DND-41 (cell line): ENCODE measurements around the gene DCHS1.

Experiments used
- ATAC-seq: fragments of 200-7000 bp; cut with Tn5 transposase; 3 replicates; pipeline ENCODE4 v1.9.1; 2021; ENCODE audit warnings: low read depth; ENCODE audit not compliant: insufficient read depth
- DNase-seq: peaks from one replicate; pipeline ENCODE4 v3.0.0-alpha.2; 2020
- H2AFZ ChIP-seq: 2 replicates; pipeline ENCODE4 v1.6.0; 2012; ENCODE audit warnings: low read depth, low read length
- H3K27ac ChIP-seq: 2 replicates; pipeline ENCODE4 v1.5.1; 2012; ENCODE audit warnings: low read length, inconsistent platforms
- H3K27me3 ChIP-seq: fragments of 200-600 bp; sonication (generic); 2 replicates; pipeline ENCODE4 v1.6.0; 2012; ENCODE audit warnings: low read length, mild to moderate bottlenecking, inconsistent platforms; ENCODE audit not compliant: insufficient read depth, poor library complexity
- H3K36me3 ChIP-seq: 2 replicates; pipeline ENCODE4 v1.5.1; 2012; ENCODE audit warnings: low read length, inconsistent platforms; ENCODE audit not compliant: insufficient read depth
- H3K4me1 ChIP-seq: 2 replicates; pipeline ENCODE4 v1.5.1; 2012; ENCODE audit warnings: mild to moderate bottlenecking, low read length; ENCODE audit not compliant: insufficient read depth
- H3K4me2 ChIP-seq: 2 replicates; pipeline ENCODE4 v1.6.0; 2012; ENCODE audit warnings: mild to moderate bottlenecking, moderate library complexity, low read length, inconsistent platforms; ENCODE audit not compliant: insufficient read depth
- H3K4me3 ChIP-seq, 2 experiments: fragments of 200-600 bp in 1 of 2; shearing (Covaris generic) in 1 of 2; 2 replicates each; pipeline ENCODE4 v1.5.1; 2012 to 2016; ENCODE audit warnings: inconsistent platforms in 2 of 2, low read length in 2 of 2, mild to moderate bottlenecking in 2 of 2, low read depth in 1 of 2, moderate library complexity in 1 of 2
- H3K79me2 ChIP-seq: 2 replicates; pipeline ENCODE4 v1.6.0; 2012; ENCODE audit warnings: low read length, inconsistent platforms; ENCODE audit not compliant: insufficient read depth
- H3K9ac ChIP-seq: 2 replicates; pipeline ENCODE4 v1.6.0; 2012; ENCODE audit warnings: low read depth, mild to moderate bottlenecking, inconsistent platforms, low read length, moderate library complexity
- H3K9me3 ChIP-seq: 2 replicates; pipeline ENCODE4 v1.5.1; 2012; ENCODE audit warnings: low read length, moderate library complexity, mild to moderate bottlenecking, inconsistent platforms; ENCODE audit not compliant: insufficient read depth, severe bottlenecking
- H4K20me1 ChIP-seq: 2 replicates; pipeline ENCODE4 v1.6.0; 2012; ENCODE audit warnings: low read length; ENCODE audit not compliant: insufficient read depth
- EZH2 ChIP-seq: IDR thresholded peaks from 3 replicates; pipeline ENCODE4 v1.6.1; 2012; ENCODE audit warnings: borderline replicate concordance, low read depth, mild to moderate bottlenecking, moderate library complexity, low read length, inconsistent platforms; ENCODE audit not compliant: severe bottlenecking
- TF ChIP-seq, protein P1 (sequence below): IDR thresholded peaks from 2 replicates; pipeline ENCODE4 v1.5.1; 2012; ENCODE audit warnings: borderline replicate concordance, low read length, moderate library complexity, mild to moderate bottlenecking; ENCODE audit not compliant: poor library complexity, severe bottlenecking; ENCODE audit errors: extremely low read depth

Gene DCHS1

DNA sequence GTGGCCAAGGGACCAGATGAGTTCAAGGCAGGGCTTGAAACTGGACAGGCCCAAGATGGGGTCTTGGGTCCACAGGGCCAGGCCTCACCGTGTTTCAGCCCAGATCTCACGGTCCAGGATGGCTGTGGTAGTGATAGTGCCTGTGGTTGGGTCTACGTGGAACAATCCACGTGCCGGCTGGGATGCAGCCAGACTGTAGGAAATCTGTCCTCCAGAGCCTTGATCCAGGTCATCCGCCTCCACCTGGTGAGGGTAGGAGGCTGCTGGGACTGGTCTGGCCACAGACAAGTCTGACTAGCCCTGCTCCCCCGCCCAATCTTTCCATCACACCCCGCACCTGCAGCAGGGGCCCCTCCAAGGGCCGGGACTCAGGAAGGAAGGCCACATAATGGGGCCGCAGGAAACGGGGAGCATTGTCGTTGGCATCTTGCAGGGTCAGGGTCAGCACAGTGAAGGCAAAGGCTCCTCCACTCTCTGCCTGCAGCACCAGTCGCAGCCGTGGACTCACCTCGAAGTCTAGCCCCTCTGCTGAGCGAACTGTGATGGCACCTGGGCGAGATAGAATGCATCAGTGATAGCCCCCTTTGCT, 29.7 kb downstream of the DCHS1 start:
- Histone ChIP-seq H2AFZ (no peak overlapping the region), H4K20me1 (no peaks in the 10 kb centered on the region), H3K4me1 (peaks cover 9% of the 10 kb centered on the region), H3K9ac (no peak overlapping the region), H3K9me3 (no peaks in the 10 kb centered on the region), H3K4me3 (no peak overlapping the region), H3K4me2 (no peak overlapping the region), H3K36me3 (no peaks in the 10 kb centered on the region), H3K79me2 (no peaks in the 10 kb centered on the region), H3K27me3 (no peaks in the 10 kb centered on the region), H3K27ac (no peak overlapping the region)
- DNase-seq (no peak), ATAC-seq (no peak)
- TF ChIP-seq, protein P1, sequence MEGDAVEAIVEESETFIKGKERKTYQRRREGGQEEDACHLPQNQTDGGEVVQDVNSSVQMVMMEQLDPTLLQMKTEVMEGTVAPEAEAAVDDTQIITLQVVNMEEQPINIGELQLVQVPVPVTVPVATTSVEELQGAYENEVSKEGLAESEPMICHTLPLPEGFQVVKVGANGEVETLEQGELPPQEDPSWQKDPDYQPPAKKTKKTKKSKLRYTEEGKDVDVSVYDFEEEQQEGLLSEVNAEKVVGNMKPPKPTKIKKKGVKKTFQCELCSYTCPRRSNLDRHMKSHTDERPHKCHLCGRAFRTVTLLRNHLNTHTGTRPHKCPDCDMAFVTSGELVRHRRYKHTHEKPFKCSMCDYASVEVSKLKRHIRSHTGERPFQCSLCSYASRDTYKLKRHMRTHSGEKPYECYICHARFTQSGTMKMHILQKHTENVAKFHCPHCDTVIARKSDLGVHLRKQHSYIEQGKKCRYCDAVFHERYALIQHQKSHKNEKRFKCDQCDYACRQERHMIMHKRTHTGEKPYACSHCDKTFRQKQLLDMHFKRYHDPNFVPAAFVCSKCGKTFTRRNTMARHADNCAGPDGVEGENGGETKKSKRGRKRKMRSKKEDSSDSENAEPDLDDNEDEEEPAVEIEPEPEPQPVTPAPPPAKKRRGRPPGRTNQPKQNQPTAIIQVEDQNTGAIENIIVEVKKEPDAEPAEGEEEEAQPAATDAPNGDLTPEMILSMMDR, result no peak
- TF ChIP-seq EZH2, result no peak

DNA sequence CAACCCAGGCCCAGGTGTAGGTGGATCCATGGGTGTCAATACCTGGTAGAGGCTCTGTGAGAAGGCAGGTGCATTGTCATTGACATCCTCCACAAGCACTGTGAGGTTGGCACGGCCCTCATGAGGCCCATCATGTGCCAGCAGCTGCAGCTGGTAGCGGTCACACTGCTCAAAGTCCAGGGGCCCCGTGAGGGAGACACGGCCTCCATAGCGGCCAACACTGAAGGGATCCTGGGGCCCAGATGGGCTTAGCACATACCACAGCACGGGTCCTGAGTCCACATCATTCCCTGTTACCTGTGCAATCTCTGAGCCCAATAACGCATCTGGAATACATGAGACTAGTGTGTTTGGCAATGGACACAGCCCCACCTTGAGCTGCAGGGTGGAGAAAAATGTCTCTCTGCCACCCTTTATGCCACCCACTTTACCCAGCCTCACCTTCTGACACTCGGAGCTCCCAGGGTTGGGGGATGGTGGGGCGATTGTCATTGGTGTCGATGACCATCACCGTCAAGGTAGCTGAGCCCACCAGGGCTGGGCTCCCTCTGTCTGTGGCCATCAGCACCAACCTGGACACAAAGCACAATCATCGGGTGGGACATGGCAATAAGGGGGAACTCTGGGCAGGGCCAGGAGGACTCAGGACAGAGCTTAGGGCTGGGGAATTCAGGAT, 30.3 kb downstream of the DCHS1 start:
- DNase-seq (no peak), ATAC-seq (no peak)
- H3K27me3 ChIP-seq, result no peaks in the 10 kb centered on the region
- no peak for TF ChIP-seq EZH2
- TF ChIP-seq, protein P1, result no peak
- H4K20me1 ChIP-seq, result no peaks in the 10 kb centered on the region
- no peak overlapping the region for H3K9ac ChIP-seq
- H3K79me2 ChIP-seq, result no peaks in the 10 kb centered on the region
- no peak overlapping the region for H3K4me3 ChIP-seq
- H2AFZ ChIP-seq, result no peak overlapping the region
- H3K36me3 ChIP-seq, result no peaks in the 10 kb centered on the region
- H3K9me3 ChIP-seq, result no peaks in the 10 kb centered on the region
- H3K4me1 ChIP-seq, result peaks cover 9% of the 10 kb centered on the region
- no peak overlapping the region for H3K4me2 ChIP-seq
- no peak overlapping the region for H3K27ac ChIP-seq

DNA sequence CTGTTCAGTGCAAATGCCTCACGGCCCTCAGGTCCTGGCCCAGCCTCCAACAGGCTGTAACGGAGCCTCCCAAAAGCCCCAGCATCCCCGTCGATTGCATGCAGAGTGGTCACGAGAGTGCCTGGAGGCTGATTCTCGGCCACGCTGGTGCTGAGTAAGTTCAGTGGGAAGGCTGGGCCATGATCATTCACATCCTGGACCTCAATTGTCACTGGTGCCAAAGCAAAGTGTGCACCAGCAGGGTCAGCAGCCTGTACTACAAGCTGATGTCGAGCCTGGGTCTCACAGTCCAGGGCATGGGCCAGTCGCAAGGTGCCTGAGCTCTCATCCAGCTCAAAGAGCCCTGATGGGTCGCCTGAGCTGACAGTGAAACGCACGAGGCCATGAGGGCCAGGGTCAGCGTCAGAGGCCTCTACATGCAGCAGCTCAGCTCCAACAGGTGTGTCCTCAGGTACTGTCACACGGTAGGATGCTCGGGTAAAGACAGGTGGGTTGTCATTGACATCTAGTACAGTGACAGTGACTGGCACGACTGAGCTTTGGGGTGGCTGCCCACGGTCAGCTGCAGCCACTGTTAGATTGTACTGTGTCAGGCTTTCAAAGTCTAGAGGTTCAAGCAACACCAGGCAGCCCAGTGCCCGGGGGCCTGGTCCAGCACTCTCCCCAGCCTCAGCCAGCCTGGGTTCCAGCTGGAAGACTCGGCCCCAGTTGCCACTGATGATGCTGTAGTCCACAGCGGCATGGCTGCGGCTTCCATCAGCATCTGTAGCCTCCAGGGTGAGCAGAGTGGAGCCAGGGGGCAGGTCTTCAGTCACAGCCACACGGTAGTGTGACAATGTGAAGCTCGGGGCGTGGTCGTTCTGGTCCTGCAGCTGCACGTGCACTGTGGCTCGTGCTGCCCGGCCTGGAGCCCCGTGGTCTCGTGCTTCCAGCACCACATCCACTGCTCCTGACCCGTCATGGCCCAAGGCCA, 31.9 kb downstream of the DCHS1 start:
- H3K79me2 ChIP-seq, result peaks cover 5% of the 10 kb centered on the region
- no peaks in the 10 kb centered on the region for H3K9me3 ChIP-seq
- ATAC-seq (no peak), DNase-seq (no peak)
- no peaks in the 10 kb centered on the region for H3K36me3 ChIP-seq
- H3K27me3 ChIP-seq, result no peaks in the 10 kb centered on the region
- H3K4me3 ChIP-seq, result no peak overlapping the region
- no peak overlapping the region for H2AFZ ChIP-seq
- no peaks in the 10 kb centered on the region for H4K20me1 ChIP-seq
- TF ChIP-seq, protein P1, result no peak
- no peak for TF ChIP-seq EZH2
- no peak overlapping the region for H3K27ac ChIP-seq
- peaks cover 19% of the 10 kb centered on the region for H3K4me1 ChIP-seq
- H3K4me2 ChIP-seq, result no peak overlapping the region
- H3K9ac ChIP-seq, result no peak overlapping the region
